Measurements from ENCODE around the gene RAVER2. TPM values are rescaled to one million over a fixed set of nuclear protein-coding genes. Genes with fewer than 3 reads are reported as not detected.

Gene RAVER2
- total RNA-seq, 2 experiments from 2014 or later, result 0.80 to 1.0 TPM

DNA sequence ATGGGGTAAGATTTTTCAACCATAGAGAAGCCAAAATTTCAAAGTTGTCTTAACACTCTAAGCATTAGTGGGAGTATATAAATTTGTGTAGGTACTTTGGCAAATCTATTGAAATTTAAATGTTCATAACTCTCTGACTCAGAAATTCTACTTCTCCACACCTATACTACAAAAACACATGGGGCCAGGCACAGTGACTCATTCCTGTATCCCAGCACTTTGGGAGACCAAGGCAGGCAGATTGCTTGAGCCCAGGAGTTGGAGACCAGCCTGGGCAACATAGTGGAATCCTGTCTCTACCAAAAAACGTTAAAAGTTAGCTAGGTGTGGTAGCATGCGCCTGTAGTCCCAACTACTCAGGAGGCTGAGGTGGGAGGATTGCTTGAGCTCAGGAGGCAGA, 41.3 kb upstream of the RAVER2 start:
- H3K4me1 ChIP-seq (ENCODE audit: insufficient read depth, low read length), result no peaks in the 10 kb centered on the region
- no peak for DNase-seq
- ATAC-seq (ENCODE audit: poor library complexity), result no peak
- Mint-ChIP-seq H3K27ac (no peak overlapping the region), H3K36me3 (ENCODE audit: low read depth) (no peaks in the 10 kb centered on the region), H3K4me3 (no peak overlapping the region), H3K9me3 (peaks cover 2% of the 10 kb centered on the region), H3K4me1 (ENCODE audit: low read depth) (no peaks in the 10 kb centered on the region), H3K27me3 (peaks cover 13% of the 10 kb centered on the region)
- H3K27me3 ChIP-seq (ENCODE audit: control insufficient read depth in 1 of 2, insufficient read depth in 2 of 2, low read length in 2 of 2), result no peaks in the 10 kb centered on the region
- no peak overlapping the region for H3K27ac ChIP-seq (ENCODE audit: low read depth in 1 of 2, low read length in 2 of 2)
- intact Hi-C loops (cut with DNase I, micrococcal nuclease), result no loop called here
- no peak overlapping the region for H3K4me3 ChIP-seq (ENCODE audit: low read length)
- H3K9me3 ChIP-seq (ENCODE audit: control insufficient read depth in 1 of 2, insufficient read depth in 1 of 2, low read length in 2 of 2), result no peaks in the 10 kb centered on the region
- ChIA-PET CTCF (no interaction called here), POLR2A (no interaction called here)
- TF ChIP-seq, protein P1, sequence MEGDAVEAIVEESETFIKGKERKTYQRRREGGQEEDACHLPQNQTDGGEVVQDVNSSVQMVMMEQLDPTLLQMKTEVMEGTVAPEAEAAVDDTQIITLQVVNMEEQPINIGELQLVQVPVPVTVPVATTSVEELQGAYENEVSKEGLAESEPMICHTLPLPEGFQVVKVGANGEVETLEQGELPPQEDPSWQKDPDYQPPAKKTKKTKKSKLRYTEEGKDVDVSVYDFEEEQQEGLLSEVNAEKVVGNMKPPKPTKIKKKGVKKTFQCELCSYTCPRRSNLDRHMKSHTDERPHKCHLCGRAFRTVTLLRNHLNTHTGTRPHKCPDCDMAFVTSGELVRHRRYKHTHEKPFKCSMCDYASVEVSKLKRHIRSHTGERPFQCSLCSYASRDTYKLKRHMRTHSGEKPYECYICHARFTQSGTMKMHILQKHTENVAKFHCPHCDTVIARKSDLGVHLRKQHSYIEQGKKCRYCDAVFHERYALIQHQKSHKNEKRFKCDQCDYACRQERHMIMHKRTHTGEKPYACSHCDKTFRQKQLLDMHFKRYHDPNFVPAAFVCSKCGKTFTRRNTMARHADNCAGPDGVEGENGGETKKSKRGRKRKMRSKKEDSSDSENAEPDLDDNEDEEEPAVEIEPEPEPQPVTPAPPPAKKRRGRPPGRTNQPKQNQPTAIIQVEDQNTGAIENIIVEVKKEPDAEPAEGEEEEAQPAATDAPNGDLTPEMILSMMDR (IDR thresholded peaks at IDR 0.05), result no peak
- H3K36me3 ChIP-seq (ENCODE audit: insufficient read depth, low read length), result no peaks in the 10 kb centered on the region

DNA sequence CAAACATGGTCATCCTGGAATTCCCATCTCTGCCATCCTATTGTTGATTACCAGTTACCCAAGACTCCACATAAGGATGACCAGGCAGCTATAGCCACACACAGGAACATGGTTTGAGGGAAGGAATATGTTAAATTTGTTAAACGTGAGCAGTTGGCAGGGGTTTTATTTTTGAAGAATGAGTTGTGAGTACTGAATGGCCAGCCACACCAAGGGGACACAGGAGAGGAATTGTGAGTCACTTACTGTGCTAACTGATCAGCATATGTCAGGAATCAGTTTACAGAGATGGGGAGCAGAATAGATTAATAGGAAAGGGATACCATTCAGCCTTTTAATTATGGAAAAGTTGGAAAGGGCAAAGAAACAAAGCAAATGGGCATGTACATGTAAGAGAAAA, 39.3 kb upstream of the RAVER2 start:
- ATAC-seq (ENCODE audit: poor library complexity) (no peak), DNase-seq (no peak)
- no peak overlapping the region for H3K27ac Mint-ChIP-seq
- ChIA-PET POLR2A (no interaction called here), CTCF (no interaction called here)
- TF ChIP-seq, protein P1 (IDR thresholded peaks at IDR 0.05), result no peak
- intact Hi-C loops (cut with DNase I, micrococcal nuclease), result no loop called here
- no peak overlapping the region for H3K4me3 ChIP-seq (ENCODE audit: low read length)
- peaks cover 13% of the 10 kb centered on the region for H3K27me3 Mint-ChIP-seq
- H3K4me1 Mint-ChIP-seq (ENCODE audit: low read depth), result no peaks in the 10 kb centered on the region
- no peak overlapping the region for H3K4me3 Mint-ChIP-seq
- no peak overlapping the region for H3K27ac ChIP-seq (ENCODE audit: low read depth in 1 of 2, low read length in 2 of 2)
- no peaks in the 10 kb centered on the region for H3K36me3 Mint-ChIP-seq (ENCODE audit: low read depth)
- no peaks in the 10 kb centered on the region for H3K27me3 ChIP-seq (ENCODE audit: control insufficient read depth in 1 of 2, insufficient read depth in 2 of 2, low read length in 2 of 2)
- H3K9me3 ChIP-seq (ENCODE audit: control insufficient read depth in 1 of 2, insufficient read depth in 1 of 2, low read length in 2 of 2), result no peaks in the 10 kb centered on the region
- H3K9me3 Mint-ChIP-seq, result peaks cover 2% of the 10 kb centered on the region
- no peaks in the 10 kb centered on the region for H3K36me3 ChIP-seq (ENCODE audit: insufficient read depth, low read length)
- H3K4me1 ChIP-seq (ENCODE audit: insufficient read depth, low read length), result no peaks in the 10 kb centered on the region

DNA sequence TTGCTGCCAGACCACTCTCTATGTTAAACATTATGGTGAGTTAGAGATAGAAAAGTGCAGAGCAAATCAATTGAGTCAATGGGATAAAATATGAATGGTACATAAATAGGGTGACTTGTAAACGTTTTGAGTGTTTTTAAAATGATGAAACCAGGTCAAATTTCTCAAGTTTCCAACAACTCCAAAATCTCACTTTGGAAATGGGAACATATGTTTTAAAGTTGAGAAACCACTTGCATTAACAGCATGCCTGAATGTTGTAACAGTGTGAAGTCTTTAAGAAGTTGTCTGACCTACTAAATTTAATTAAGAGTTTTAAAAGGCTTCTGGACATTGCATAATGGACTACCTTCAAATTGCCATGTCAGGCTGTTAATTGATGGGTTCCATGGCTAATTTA, 33.6 kb upstream of the RAVER2 start:
- no peaks in the 10 kb centered on the region for H3K9me3 Mint-ChIP-seq
- peaks cover 0 to 2% of the 10 kb centered on the region in 2 experiments for H3K27me3 ChIP-seq (ENCODE audit: control insufficient read depth in 1 of 2, insufficient read depth in 2 of 2, low read length in 2 of 2)
- H3K4me3 ChIP-seq (ENCODE audit: low read length), result no peak overlapping the region
- H3K27ac ChIP-seq (ENCODE audit: low read depth in 1 of 2, low read length in 2 of 2), result no peak overlapping the region
- ATAC-seq (ENCODE audit: poor library complexity) (no peak), DNase-seq (no peak)
- H3K27ac Mint-ChIP-seq, result no peak overlapping the region
- no peaks in the 10 kb centered on the region for H3K4me1 Mint-ChIP-seq (ENCODE audit: low read depth)
- ChIA-PET CTCF (no interaction called here), POLR2A (no interaction called here)
- intact Hi-C loops (cut with DNase I, micrococcal nuclease), result no loop called here
- no peaks in the 10 kb centered on the region for H3K4me1 ChIP-seq (ENCODE audit: insufficient read depth, low read length)
- no peaks in the 10 kb centered on the region for H3K36me3 Mint-ChIP-seq (ENCODE audit: low read depth)
- no peaks in the 10 kb centered on the region for H3K27me3 Mint-ChIP-seq
- peaks cover 0 to 3% of the 10 kb centered on the region in 2 experiments for H3K9me3 ChIP-seq (ENCODE audit: control insufficient read depth in 1 of 2, insufficient read depth in 1 of 2, low read length in 2 of 2)
- TF ChIP-seq, protein P1 (IDR thresholded peaks at IDR 0.05), result no peak
- H3K4me3 Mint-ChIP-seq, result no peak overlapping the region
- H3K36me3 ChIP-seq (ENCODE audit: insufficient read depth, low read length), result no peaks in the 10 kb centered on the region

Data from CD4-positive, alpha-beta T cell (primary cell).